ENCODE measurements around the gene TMCC2.

The TMCC2 gene

DNA sequence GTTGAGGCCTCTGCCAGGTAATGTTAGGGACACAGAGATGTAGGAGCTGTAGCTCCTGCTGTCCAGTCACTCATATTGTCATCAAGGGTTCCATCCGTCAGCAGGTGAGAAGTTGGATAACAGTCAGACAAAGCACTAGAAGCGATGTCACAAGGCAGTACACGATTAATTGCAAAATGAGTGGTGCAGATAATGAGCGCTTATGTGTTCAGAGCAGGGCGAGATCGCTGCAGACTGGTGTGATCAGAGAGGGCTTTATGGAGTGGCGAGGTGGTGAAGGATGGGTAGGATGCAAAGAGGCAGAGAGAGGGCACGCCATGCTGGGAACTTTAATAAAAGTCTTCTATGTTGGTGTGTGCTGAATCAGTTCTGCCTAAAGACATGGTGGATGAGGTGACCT is 8.8 kb downstream of the TMCC2 start:
- H3K4me2 ChIP-seq (ENCODE audit: low read length), result no peak overlapping the region
- no peaks in the 10 kb centered on the region for H3K9me2 ChIP-seq (replicated peaks; ENCODE audit: control insufficient read depth, low read length)

DNA sequence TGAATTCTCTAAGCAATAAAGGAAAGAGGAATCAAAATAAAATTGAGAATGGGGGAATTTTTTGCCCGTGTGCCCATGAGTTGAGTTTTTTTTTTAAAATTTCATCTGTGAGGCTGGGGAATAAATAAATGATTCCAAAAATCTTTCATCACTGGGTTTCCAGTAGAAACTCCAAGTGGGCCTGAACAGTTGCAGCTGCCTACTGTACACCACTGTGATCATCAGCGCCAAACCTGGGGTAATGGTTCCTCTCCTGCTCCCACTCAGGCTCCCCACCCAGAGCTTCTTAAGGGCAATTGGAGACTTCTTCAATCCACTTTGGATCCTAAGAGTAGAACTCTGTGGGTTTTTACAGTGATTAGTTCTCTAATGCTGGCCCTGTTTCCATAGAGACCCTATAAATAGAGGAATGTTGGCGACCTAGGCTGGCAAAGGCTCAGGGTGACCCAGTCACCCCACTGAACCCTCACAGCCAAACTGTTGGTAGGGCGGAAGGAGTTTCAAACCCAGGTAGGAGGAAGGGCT is 9.3 kb downstream of the TMCC2 start:
- H3K79me2 ChIP-seq (ENCODE audit: control insufficient read depth, low read length), result no peaks in the 10 kb centered on the region
- H3K36me3 ChIP-seq (ENCODE audit: control insufficient read depth, low read length), result no peaks in the 10 kb centered on the region
- H3K27me3 ChIP-seq (ENCODE audit: control insufficient read depth, low read length), result peaks cover 52% of the 10 kb centered on the region
- no peaks in the 10 kb centered on the region for H4K20me1 ChIP-seq (ENCODE audit: control insufficient read depth, insufficient read depth, low read depth, low read length)
- H3K9me3 ChIP-seq (ENCODE audit: control insufficient read depth, insufficient read depth, low read length), result no peaks in the 10 kb centered on the region
- no peak overlapping the region for H3K27ac ChIP-seq (ENCODE audit: low read depth, low read length)
- no peak overlapping the region for H3K4me3 ChIP-seq (ENCODE audit: low read length)
- H3K4me2 ChIP-seq (ENCODE audit: low read length), result no peak overlapping the region
- H3K9me2 ChIP-seq (replicated peaks; ENCODE audit: control insufficient read depth, low read length), result no peaks in the 10 kb centered on the region
- H3K4me1 ChIP-seq (ENCODE audit: control insufficient read depth, low read length), result no peaks in the 10 kb centered on the region
- H3F3A ChIP-seq (ENCODE audit: control insufficient read depth, insufficient read depth), result no peaks in the 10 kb centered on the region
- no peak for TF ChIP-seq EZH2phosphoT487 (IDR thresholded peaks at IDR 0.05; ENCODE audit: borderline replicate concordance, low read length)
- TF ChIP-seq, protein P1, sequence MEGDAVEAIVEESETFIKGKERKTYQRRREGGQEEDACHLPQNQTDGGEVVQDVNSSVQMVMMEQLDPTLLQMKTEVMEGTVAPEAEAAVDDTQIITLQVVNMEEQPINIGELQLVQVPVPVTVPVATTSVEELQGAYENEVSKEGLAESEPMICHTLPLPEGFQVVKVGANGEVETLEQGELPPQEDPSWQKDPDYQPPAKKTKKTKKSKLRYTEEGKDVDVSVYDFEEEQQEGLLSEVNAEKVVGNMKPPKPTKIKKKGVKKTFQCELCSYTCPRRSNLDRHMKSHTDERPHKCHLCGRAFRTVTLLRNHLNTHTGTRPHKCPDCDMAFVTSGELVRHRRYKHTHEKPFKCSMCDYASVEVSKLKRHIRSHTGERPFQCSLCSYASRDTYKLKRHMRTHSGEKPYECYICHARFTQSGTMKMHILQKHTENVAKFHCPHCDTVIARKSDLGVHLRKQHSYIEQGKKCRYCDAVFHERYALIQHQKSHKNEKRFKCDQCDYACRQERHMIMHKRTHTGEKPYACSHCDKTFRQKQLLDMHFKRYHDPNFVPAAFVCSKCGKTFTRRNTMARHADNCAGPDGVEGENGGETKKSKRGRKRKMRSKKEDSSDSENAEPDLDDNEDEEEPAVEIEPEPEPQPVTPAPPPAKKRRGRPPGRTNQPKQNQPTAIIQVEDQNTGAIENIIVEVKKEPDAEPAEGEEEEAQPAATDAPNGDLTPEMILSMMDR (IDR thresholded peaks at IDR 0.05; ENCODE audit: low read depth, low read length, poor library complexity, severe bottlenecking), result no peak

More for the DNA sequence above, 8.8 kb downstream of the TMCC2 start:
- Histone ChIP-seq H3K4me3 (ENCODE audit: low read length) (no peak overlapping the region), H3F3A (ENCODE audit: control insufficient read depth, insufficient read depth) (no peaks in the 10 kb centered on the region), H4K20me1 (ENCODE audit: control insufficient read depth, insufficient read depth, low read depth, low read length) (no peaks in the 10 kb centered on the region), H3K4me1 (ENCODE audit: control insufficient read depth, low read length) (no peaks in the 10 kb centered on the region), H3K79me2 (ENCODE audit: control insufficient read depth, low read length) (no peaks in the 10 kb centered on the region), H3K9me3 (ENCODE audit: control insufficient read depth, insufficient read depth, low read length) (no peaks in the 10 kb centered on the region), H3K27ac (ENCODE audit: low read depth, low read length) (no peak overlapping the region), H3K36me3 (ENCODE audit: control insufficient read depth, low read length) (no peaks in the 10 kb centered on the region), H3K27me3 (ENCODE audit: control insufficient read depth, low read length) (peaks cover 52% of the 10 kb centered on the region)
- TF ChIP-seq, protein P1 (IDR thresholded peaks at IDR 0.05; ENCODE audit: low read depth, low read length, poor library complexity, severe bottlenecking), result no peak
- TF ChIP-seq EZH2phosphoT487 (IDR thresholded peaks at IDR 0.05; ENCODE audit: borderline replicate concordance, low read length), result no peak

DNA sequence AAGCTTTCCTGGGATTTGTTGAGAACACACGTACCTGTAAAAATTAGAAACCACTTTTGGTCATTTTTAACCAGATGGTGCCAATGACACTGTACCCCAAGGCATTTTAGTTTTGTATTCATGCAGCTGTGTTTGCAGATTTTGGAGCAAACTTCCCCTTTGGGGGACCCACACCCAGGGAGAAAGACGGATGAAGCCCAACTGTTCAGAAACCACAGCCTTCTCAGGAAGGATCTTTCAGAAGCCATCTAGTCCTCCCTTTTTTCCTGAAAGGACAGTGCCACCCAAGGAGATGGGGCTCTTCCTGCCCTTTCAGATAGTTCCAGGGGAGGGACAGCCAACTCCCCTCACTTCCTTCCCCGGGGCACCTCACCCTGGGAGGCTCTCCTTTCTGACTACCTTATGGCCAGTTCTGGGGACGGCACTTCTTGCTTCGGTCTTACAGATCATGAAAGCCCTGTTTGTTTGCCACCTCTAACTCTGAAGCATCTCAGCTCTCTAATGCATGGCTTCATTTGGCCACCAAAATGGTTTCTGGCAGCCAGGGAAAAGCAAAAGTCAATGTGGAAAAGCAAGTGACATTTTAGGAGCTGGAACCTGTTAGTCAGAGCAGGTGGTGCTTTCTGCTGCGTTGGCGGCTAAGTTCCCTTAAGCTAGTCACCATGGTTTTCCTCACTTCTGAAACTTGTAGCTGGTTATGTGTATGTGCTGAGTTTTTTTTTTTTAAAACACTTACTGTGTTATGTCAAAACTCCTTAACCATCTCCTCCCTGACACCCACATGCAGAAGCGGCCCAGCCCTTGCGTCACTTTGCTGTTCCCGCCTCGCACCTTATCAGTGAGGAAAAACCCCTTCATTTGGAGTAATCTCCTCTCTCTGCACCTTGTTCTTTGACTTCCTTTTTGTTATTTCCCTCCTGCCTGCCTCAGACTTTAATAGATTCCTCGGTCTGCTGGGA is 10.1 kb downstream of the TMCC2 start:
- Histone ChIP-seq H3K36me3 (ENCODE audit: control insufficient read depth, low read length) (no peaks in the 10 kb centered on the region), H3K4me1 (ENCODE audit: control insufficient read depth, low read length) (no peaks in the 10 kb centered on the region), H3K4me3 (ENCODE audit: low read length) (no peak overlapping the region), H3K79me2 (ENCODE audit: control insufficient read depth, low read length) (no peaks in the 10 kb centered on the region), H3K9me2 (replicated peaks; ENCODE audit: control insufficient read depth, low read length) (no peaks in the 10 kb centered on the region), H3F3A (ENCODE audit: control insufficient read depth, insufficient read depth) (no peaks in the 10 kb centered on the region), H4K20me1 (ENCODE audit: control insufficient read depth, insufficient read depth, low read depth, low read length) (no peaks in the 10 kb centered on the region), H3K4me2 (ENCODE audit: low read length) (no peak overlapping the region), H3K9me3 (ENCODE audit: control insufficient read depth, insufficient read depth, low read length) (no peaks in the 10 kb centered on the region), H3K27me3 (ENCODE audit: control insufficient read depth, low read length) (peaks cover 52% of the 10 kb centered on the region), H3K27ac (ENCODE audit: low read depth, low read length) (no peak overlapping the region)
- TF ChIP-seq EZH2phosphoT487 (IDR thresholded peaks at IDR 0.05; ENCODE audit: borderline replicate concordance, low read length), result 0 out of 2 replicates have a peak, but pooled peaks have one; percentile 24
- TF ChIP-seq, protein P1 (IDR thresholded peaks at IDR 0.05; ENCODE audit: low read depth, low read length, poor library complexity, severe bottlenecking), result no peak

Data from DOHH2 (cell line).